ENCODE results near the gene SLC4A8.

GRCh38 chr12:51507178-51507577, 82.5 kb downstream of the SLC4A8 start:
- TF ChIP-seq, protein P1, sequence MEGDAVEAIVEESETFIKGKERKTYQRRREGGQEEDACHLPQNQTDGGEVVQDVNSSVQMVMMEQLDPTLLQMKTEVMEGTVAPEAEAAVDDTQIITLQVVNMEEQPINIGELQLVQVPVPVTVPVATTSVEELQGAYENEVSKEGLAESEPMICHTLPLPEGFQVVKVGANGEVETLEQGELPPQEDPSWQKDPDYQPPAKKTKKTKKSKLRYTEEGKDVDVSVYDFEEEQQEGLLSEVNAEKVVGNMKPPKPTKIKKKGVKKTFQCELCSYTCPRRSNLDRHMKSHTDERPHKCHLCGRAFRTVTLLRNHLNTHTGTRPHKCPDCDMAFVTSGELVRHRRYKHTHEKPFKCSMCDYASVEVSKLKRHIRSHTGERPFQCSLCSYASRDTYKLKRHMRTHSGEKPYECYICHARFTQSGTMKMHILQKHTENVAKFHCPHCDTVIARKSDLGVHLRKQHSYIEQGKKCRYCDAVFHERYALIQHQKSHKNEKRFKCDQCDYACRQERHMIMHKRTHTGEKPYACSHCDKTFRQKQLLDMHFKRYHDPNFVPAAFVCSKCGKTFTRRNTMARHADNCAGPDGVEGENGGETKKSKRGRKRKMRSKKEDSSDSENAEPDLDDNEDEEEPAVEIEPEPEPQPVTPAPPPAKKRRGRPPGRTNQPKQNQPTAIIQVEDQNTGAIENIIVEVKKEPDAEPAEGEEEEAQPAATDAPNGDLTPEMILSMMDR (conservative IDR thresholded peaks at IDR 0.05): no peak
- TF ChIP-seq ZFX (IDR thresholded peaks at IDR 0.05): no peak
